ENCODE data around the gene ZFC3H1. TPM values are rescaled to one million over a fixed set of nuclear protein-coding genes. Genes with fewer than 3 reads are reported as not detected.

ZFC3H1 gene
- polyA plus RNA-seq, 1 donor (not counting 4 experiments of a cell fraction or from before 2014, with no cell fraction given), result 56.3 TPM

DNA sequence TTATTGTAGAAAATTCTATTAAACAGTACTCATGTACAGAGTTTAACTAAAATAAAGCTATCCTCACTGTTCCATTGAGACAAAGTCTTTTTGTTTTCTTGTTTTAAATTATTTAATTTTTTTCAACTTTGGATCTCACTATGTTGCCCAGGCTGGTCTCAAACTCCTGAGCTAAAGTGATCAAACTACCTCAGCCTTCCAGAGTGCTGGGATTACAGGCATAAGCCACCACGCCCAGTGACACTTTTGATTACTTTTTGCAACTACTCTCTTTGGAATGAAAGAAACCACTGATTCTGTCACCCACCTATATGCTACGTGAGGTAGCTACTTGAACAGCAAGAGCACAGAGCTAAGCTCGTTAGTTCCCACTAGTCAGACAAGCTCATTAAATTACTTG lies 17.1 kb downstream of the ZFC3H1 start:
- Histone ChIP-seq H3K9ac (ENCODE audit: control insufficient read depth, extremely low read depth, insufficient read depth, low read length) (no peak overlapping the region), H3K4me1 (ENCODE audit: control insufficient read depth, extremely low read depth, insufficient read depth, low read length) (no peaks in the 10 kb centered on the region), H3K36me3 (ENCODE audit: control insufficient read depth in 2 of 2, extremely low read depth in 1 of 2, insufficient read depth in 2 of 2, low read length in 2 of 2) (peaks cover 16 to 18% of the 10 kb centered on the region in 2 experiments), H3K27me3 (ENCODE audit: control insufficient read depth, extremely low read depth, insufficient read depth, low read length) (no peaks in the 10 kb centered on the region), H3K4me3 (ENCODE audit: control insufficient read depth in 2 of 3, extremely low read depth in 1 of 3, insufficient read depth in 2 of 3, low read depth in 1 of 3, low read length in 3 of 3) (no peak overlapping the region), H3K9me1 (ENCODE audit: control insufficient read depth, extremely low read depth, insufficient read depth, low read length) (no peaks in the 10 kb centered on the region), H3K27ac (ENCODE audit: control insufficient read depth, insufficient read depth, low read length) (no peak overlapping the region), H4K20me1 (ENCODE audit: control insufficient read depth, extremely low read depth, insufficient read depth, low read length) (no peaks in the 10 kb centered on the region), H3K9me3 (ENCODE audit: control insufficient read depth, low read depth, low read length) (no peaks in the 10 kb centered on the region), H2AFZ (ENCODE audit: control insufficient read depth, low read length) (no peak overlapping the region), H3K79me2 (ENCODE audit: control insufficient read depth, insufficient read depth, low read length) (peaks cover 40% of the 10 kb centered on the region), H3K4me2 (ENCODE audit: control insufficient read depth, extremely low read depth, insufficient read depth, low read depth, low read length) (no peak overlapping the region)
- no peak for TF ChIP-seq EZH2 (IDR thresholded peaks at IDR 0.05; ENCODE audit: low read length)
- TF ChIP-seq, protein P1, sequence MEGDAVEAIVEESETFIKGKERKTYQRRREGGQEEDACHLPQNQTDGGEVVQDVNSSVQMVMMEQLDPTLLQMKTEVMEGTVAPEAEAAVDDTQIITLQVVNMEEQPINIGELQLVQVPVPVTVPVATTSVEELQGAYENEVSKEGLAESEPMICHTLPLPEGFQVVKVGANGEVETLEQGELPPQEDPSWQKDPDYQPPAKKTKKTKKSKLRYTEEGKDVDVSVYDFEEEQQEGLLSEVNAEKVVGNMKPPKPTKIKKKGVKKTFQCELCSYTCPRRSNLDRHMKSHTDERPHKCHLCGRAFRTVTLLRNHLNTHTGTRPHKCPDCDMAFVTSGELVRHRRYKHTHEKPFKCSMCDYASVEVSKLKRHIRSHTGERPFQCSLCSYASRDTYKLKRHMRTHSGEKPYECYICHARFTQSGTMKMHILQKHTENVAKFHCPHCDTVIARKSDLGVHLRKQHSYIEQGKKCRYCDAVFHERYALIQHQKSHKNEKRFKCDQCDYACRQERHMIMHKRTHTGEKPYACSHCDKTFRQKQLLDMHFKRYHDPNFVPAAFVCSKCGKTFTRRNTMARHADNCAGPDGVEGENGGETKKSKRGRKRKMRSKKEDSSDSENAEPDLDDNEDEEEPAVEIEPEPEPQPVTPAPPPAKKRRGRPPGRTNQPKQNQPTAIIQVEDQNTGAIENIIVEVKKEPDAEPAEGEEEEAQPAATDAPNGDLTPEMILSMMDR (optimal IDR thresholded peaks at IDR 0.05 in 1 of 3, IDR thresholded peaks at IDR 0.05 in 1 of 3, conservative IDR thresholded peaks at IDR 0.05 in 1 of 3; ENCODE audit: extremely low read depth in 1 of 3, insufficient read depth in 2 of 3, low read length in 3 of 3), result no peak
- FAIRE-seq (no peak), DNase-seq (ENCODE audit: low read depth, low spot score) (no peak)
- dilution Hi-C loops (cut with MboI; ENCODE audit: extremely low pct_ligation_motif_present, low sequenced_read_pairs), result no loop called here

DNA sequence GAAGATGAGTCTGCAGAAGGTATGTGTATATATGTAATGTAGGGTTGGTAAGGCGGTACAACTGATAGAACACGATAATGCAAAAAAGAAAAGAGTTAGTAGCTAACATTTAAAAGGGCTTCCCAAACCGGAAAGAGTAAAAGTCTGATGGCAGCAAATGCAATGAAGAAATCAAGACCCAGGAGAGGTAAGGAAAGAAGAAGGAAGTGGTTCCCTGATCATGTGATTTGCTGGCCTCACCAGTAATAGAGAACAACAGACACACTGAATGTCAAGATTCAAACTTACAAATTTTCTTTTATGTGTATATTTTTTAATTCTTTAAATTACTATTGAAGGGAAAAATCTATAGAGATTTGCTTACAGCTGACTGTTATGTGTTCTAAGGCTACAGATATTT lies 18.4 kb downstream of the ZFC3H1 start:
- H2AFZ ChIP-seq (ENCODE audit: control insufficient read depth, low read length), result no peak overlapping the region
- FAIRE-seq (no peak), DNase-seq (ENCODE audit: low read depth, low spot score) (no peak)
- no peak overlapping the region for H3K4me3 ChIP-seq (ENCODE audit: control insufficient read depth in 2 of 3, extremely low read depth in 1 of 3, insufficient read depth in 2 of 3, low read depth in 1 of 3, low read length in 3 of 3)
- H3K9me3 ChIP-seq (ENCODE audit: control insufficient read depth, low read depth, low read length), result no peaks in the 10 kb centered on the region
- no peaks in the 10 kb centered on the region for H3K4me1 ChIP-seq (ENCODE audit: control insufficient read depth, extremely low read depth, insufficient read depth, low read length)
- H3K27ac ChIP-seq (ENCODE audit: control insufficient read depth, insufficient read depth, low read length), result no peak overlapping the region
- H3K36me3 ChIP-seq (ENCODE audit: control insufficient read depth in 2 of 2, extremely low read depth in 1 of 2, insufficient read depth in 2 of 2, low read length in 2 of 2), result peaks cover 14 to 21% of the 10 kb centered on the region in 2 experiments
- H3K27me3 ChIP-seq (ENCODE audit: control insufficient read depth, extremely low read depth, insufficient read depth, low read length), result no peaks in the 10 kb centered on the region
- no peaks in the 10 kb centered on the region for H4K20me1 ChIP-seq (ENCODE audit: control insufficient read depth, extremely low read depth, insufficient read depth, low read length)
- H3K9ac ChIP-seq (ENCODE audit: control insufficient read depth, extremely low read depth, insufficient read depth, low read length), result no peak overlapping the region
- no peaks in the 10 kb centered on the region for H3K9me1 ChIP-seq (ENCODE audit: control insufficient read depth, extremely low read depth, insufficient read depth, low read length)
- dilution Hi-C loops (cut with MboI; ENCODE audit: extremely low pct_ligation_motif_present, low sequenced_read_pairs), result no loop called here
- H3K79me2 ChIP-seq (ENCODE audit: control insufficient read depth, insufficient read depth, low read length), result peaks cover 30% of the 10 kb centered on the region
- no peak overlapping the region for H3K4me2 ChIP-seq (ENCODE audit: control insufficient read depth, extremely low read depth, insufficient read depth, low read depth, low read length)
- TF ChIP-seq, protein P1 (optimal IDR thresholded peaks at IDR 0.05 in 1 of 3, IDR thresholded peaks at IDR 0.05 in 1 of 3, conservative IDR thresholded peaks at IDR 0.05 in 1 of 3; ENCODE audit: extremely low read depth in 1 of 3, insufficient read depth in 2 of 3, low read length in 3 of 3), result no peak
- TF ChIP-seq EZH2 (IDR thresholded peaks at IDR 0.05; ENCODE audit: low read length), result no peak

Data from keratinocyte (primary cell).